Lower lobe of right lung (tissue), 2 donors: ENCODE measurements around the gene GMPR. TPM values are rescaled to one million over a fixed set of nuclear protein-coding genes. Genes with fewer than 3 reads are reported as not detected.

Experiments used
- ATAC-seq, 2 donors: fragments of 200-7000 bp; cut with Tn5 transposase; one replicate each; pipeline ENCODE4 v1.9.1; 2020 to 2022; ENCODE audit warnings: mild to moderate bottlenecking in 2 of 2, moderate library complexity in 2 of 2
- DNase-seq: peaks from one replicate; pipeline ENCODE4 v3.0.0-alpha.2; 2020
- H3K27ac ChIP-seq: fragments of 200-600 bp; one replicate; pipeline ENCODE4 v1.8.0; 2022
- H3K27me3 ChIP-seq: fragments of 200-600 bp; one replicate; pipeline ENCODE4 v1.8.0; 2022; ENCODE audit warnings: low read depth
- H3K36me3 ChIP-seq: fragments of 200-600 bp; one replicate; pipeline ENCODE4 v1.8.0; 2022; ENCODE audit warnings: mild to moderate bottlenecking
- H3K4me1 ChIP-seq: fragments of 200-600 bp; one replicate; pipeline ENCODE4 v1.8.0; 2022
- H3K4me3 ChIP-seq: fragments of 200-600 bp; one replicate; pipeline ENCODE4 v1.8.0; 2022; ENCODE audit warnings: mild to moderate bottlenecking
- H3K9me3 ChIP-seq: fragments of 200-600 bp; one replicate; pipeline ENCODE4 v1.8.0; 2022
- intact Hi-C: fragments of 100-400 bp; cut with DNase I; formaldehyde crosslinking; loops from one replicate; pipeline ENCODE4 v1.11.0; 2022
- total RNA-seq: library from RNA; stranded (reverse); fragmentation: NEBNext Ultra II Directional; extraction: Animal tissue kit (Norgen Biotek cat#: 25700); gene quantifications from one replicate; pipeline ENCODE4 v1.2.1, GENCODE V29; 2021
- TF ChIP-seq, protein P1 (sequence below): fragments of 200-600 bp; IDR thresholded peaks from one replicate; pipeline ENCODE4 v1.8.0; 2022; ENCODE audit warnings: antibody characterized with exemption, mild to moderate bottlenecking
- donor health status: DM: no; HTN: yes; CAD: no; lungs with severe emphysema.

The GMPR gene
- total RNA-seq, 1 donor from 2014 or later = 22.5 TPM

- DNase-seq (no peak), ATAC-seq (peak; percentile 26 to 56)
- no peaks in the 10 kb centered on the region for H3K4me1 ChIP-seq
- H3K4me3 ChIP-seq = no peak overlapping the region
- TF ChIP-seq, protein P1, sequence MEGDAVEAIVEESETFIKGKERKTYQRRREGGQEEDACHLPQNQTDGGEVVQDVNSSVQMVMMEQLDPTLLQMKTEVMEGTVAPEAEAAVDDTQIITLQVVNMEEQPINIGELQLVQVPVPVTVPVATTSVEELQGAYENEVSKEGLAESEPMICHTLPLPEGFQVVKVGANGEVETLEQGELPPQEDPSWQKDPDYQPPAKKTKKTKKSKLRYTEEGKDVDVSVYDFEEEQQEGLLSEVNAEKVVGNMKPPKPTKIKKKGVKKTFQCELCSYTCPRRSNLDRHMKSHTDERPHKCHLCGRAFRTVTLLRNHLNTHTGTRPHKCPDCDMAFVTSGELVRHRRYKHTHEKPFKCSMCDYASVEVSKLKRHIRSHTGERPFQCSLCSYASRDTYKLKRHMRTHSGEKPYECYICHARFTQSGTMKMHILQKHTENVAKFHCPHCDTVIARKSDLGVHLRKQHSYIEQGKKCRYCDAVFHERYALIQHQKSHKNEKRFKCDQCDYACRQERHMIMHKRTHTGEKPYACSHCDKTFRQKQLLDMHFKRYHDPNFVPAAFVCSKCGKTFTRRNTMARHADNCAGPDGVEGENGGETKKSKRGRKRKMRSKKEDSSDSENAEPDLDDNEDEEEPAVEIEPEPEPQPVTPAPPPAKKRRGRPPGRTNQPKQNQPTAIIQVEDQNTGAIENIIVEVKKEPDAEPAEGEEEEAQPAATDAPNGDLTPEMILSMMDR = no peak
- peak overlapping the region; percentile 11 for H3K27ac ChIP-seq
- H3K9me3 ChIP-seq = no peaks in the 10 kb centered on the region
- peaks cover 5% of the 10 kb centered on the region for H3K36me3 ChIP-seq
- no peaks in the 10 kb centered on the region for H3K27me3 ChIP-seq
- intact Hi-C loops = no loop called here
Measured at GRCh38 chr6:16278048-16278724, 39.8 kb downstream of the GMPR start.

DNA sequence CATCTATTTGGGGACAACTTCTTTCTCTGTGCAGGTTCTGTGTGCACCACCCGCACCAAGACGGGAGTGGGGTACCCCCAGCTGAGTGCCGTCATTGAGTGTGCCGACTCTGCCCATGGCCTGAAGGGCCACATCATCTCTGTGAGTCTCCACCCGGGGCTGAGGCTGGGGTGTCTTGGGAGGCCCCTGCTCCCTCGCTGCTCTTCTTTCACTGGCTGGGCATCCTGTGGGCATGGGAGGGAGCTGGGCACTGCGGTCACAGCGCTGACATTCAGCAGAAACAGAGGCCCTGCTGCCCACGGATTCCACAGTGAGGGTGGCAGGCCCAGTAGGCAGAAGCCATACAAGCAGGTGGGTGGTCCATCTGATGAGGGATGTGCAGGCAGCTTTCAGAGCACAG lies 40.4 kb downstream of the GMPR start:
- Histone ChIP-seq H3K4me1 (no peaks in the 10 kb centered on the region), H3K36me3 (peaks cover 5% of the 10 kb centered on the region), H3K4me3 (no peak overlapping the region), H3K9me3 (no peaks in the 10 kb centered on the region), H3K27me3 (no peaks in the 10 kb centered on the region), H3K27ac (no peak overlapping the region)
- TF ChIP-seq, protein P1 = no peak
- DNase-seq = no peak
- intact Hi-C loops = no loop called here
- ATAC-seq = no peak

DNA sequence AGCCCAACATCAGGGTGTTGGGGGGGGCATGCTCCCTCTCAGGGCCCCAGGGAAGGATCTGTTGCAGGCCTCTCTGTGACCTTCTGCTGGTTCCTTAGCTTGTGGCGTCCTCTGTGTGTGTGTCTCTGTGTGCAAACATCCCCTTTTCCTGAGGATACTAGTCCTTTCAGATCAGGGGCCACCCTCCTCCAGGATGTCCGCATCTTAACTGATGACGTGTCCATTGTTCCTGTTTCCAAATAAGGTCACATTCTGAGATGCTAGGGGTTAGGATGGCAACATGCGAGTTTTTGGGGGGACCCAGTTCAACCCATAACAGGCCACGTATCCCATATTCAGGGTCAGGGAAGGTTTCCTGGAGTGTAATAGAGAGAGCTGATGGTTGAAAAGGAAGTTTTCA lies 40.9 kb downstream of the GMPR start:
- Histone ChIP-seq H3K4me3 (no peak overlapping the region), H3K27ac (no peak overlapping the region), H3K9me3 (no peaks in the 10 kb centered on the region), H3K27me3 (no peaks in the 10 kb centered on the region), H3K4me1 (no peaks in the 10 kb centered on the region), H3K36me3 (peaks cover 5% of the 10 kb centered on the region)
- TF ChIP-seq, protein P1 = no peak
- DNase-seq = no peak
- no peak for ATAC-seq
- intact Hi-C loops = no loop called here

DNA sequence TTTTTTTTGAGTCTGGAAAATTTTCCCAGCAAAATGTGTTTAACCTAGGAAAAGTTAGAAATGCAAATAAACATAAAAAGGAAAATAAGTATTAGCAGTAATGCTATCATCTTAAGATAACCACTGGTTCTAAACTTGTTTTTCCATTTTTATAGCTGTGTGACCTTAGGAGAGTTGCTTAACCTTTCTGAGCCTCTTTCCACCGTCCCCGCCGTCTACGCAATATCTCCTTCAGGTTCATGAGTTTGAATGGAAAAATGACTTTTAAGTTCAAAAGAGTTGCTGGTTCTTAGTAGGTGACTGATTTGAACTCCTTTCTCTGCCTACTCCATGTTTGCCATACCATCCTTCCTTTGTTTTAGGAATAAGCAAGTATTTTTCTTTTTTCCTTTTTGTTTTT lies 44.0 kb downstream of the GMPR start:
- Histone ChIP-seq H3K9me3 (no peaks in the 10 kb centered on the region), H3K27me3 (no peaks in the 10 kb centered on the region), H3K36me3 (peaks cover 5% of the 10 kb centered on the region), H3K4me1 (no peaks in the 10 kb centered on the region), H3K27ac (no peak overlapping the region), H3K4me3 (no peak overlapping the region)
- DNase-seq = no peak
- no peak for ATAC-seq
- TF ChIP-seq, protein P1 = no peak
- intact Hi-C loops = no loop called here

DNA sequence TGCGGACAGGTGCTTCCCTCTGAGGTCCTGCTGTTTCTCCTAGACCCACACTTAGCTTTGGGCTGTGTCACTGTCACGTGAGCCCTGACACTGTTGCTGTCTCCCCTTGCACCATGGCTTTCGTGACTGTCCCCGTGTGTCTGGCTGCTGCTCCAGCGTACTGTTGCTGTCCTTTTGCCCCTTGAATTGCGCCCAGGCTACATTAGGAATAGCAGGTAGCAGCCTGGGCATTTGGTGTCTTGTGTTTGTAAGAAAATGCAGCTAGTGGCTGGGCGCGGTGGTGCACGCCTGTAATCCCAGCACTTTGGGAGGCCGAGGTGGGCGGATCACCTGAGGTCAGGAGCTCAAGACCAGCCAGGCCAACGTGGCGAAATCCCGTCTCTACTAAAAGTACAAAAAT lies 46.1 kb downstream of the GMPR start:
- Histone ChIP-seq H3K9me3 (no peaks in the 10 kb centered on the region), H3K27me3 (no peaks in the 10 kb centered on the region), H3K4me1 (no peaks in the 10 kb centered on the region), H3K36me3 (peaks cover 5% of the 10 kb centered on the region), H3K27ac (no peak overlapping the region), H3K4me3 (no peak overlapping the region)
- intact Hi-C loops = no loop called here
- ATAC-seq = no peak
- no peak for DNase-seq
- TF ChIP-seq, protein P1 = no peak
